Erythroblast (primary cell): ENCODE results near the gene SLAMF6.
"Not testable (repeated sequence)": the region's sequence is repeated elsewhere in the genome, so short reads cannot be mapped to it uniquely, and the experiment has no call there.

Source experiments
- GATA1 ChIP-seq: IDR thresholded peaks from 2 replicates; pipeline ENCODE4 v1.6.1; 2011; ENCODE audit warnings: low read depth, mild to moderate bottlenecking, control low read depth, low read length, moderate library complexity
- POLR2A ChIP-seq: IDR thresholded peaks from 2 replicates; pipeline ENCODE4 v1.6.1; 2011; ENCODE audit warnings: mild to moderate bottlenecking, low read length

GRCh38 chr1:160529401-160529952 lies 6.4 kb upstream of the SLAMF6 start:
- not testable (repeated sequence) for TF ChIP-seq POLR2A, GATA1
